BJ (cell line): ENCODE results near the gene PFKFB2. TPM values are rescaled to one million over a fixed set of nuclear protein-coding genes. Genes with fewer than 3 reads are reported as not detected.

ENCODE experiments used
- CTCF ChIA-PET: fragments of 350-600 bp; formaldehyde crosslinking; extraction: SDS; loops from one replicate; lab custom pipeline; 2021; ENCODE audit warnings: antibody characterized with exemption, inconsistent platforms; lab: Yijun Ruan, JAX
- POLR2A ChIA-PET: fragments of 300-600 bp; sonication (Branson Sonifier 250); formaldehyde crosslinking; extraction: SDS; loops from one replicate; lab custom pipeline; 2021; ENCODE audit warnings: antibody characterized with exemption; lab: Charles Lee
- DNase-seq: peaks from one replicate; pipeline ENCODE4 v3.0.0-alpha.2; 2011; ENCODE audit warnings: low read depth
- H3K27me3 ChIP-seq: 2 replicates; pipeline ENCODE4 v1.6.0; 2011; ENCODE audit warnings: low read length; ENCODE audit not compliant: control insufficient read depth, insufficient read depth
- H3K36me3 ChIP-seq: 2 replicates; pipeline ENCODE4 v1.5.1; 2011; ENCODE audit warnings: low read length; ENCODE audit not compliant: control insufficient read depth, insufficient read depth
- H3K4me3 ChIP-seq: 2 replicates; pipeline ENCODE4 v1.5.1; 2011; ENCODE audit warnings: low read depth, mild to moderate bottlenecking, control low read depth, low read length
- CTCF ChIP-seq: IDR thresholded peaks from 2 replicates; pipeline ENCODE4 v1.5.1; 2011; ENCODE audit warnings: low read depth, mild to moderate bottlenecking, control low read depth, inconsistent platforms, low read length, moderate library complexity; ENCODE audit not compliant: insufficient read depth
- polyA plus RNA-seq: library from polyadenylated mRNA; depleted of rRNA; stranded (reverse); fragments of >200 nt; gene quantifications from 2 replicates; pipeline ENCODE4 v1.2.3, GENCODE V29; 2011

PFKFB2 gene
- polyA plus RNA-seq, 1 experiment = 1.5 TPM

GRCh38 chr1:207084701-207085180, 31.7 kb downstream of the PFKFB2 start:
- Histone ChIP-seq H3K27me3 (no peaks in the 10 kb centered on the region; the same call in 1 of the 2 replicates), H3K4me3 (no peak overlapping the region), H3K36me3 (no peaks in the 10 kb centered on the region)
- DNase-seq = no peak
- CTCF ChIA-PET = interaction anchor here (0.7 to 3.0 kb wide), 12 partner anchors 9 to 417 kb away, joined by 3 to 14 read pairs (median 4); no protein-coding TSS in a partner anchor
- TF ChIP-seq CTCF = peak; percentile 58
- POLR2A ChIA-PET = no interaction called here

- Histone ChIP-seq H3K27me3 (no peaks in the 10 kb centered on the region; the same call in 1 of the 2 replicates), H3K36me3 (no peaks in the 10 kb centered on the region), H3K4me3 (no peak overlapping the region)
- ChIA-PET CTCF (interaction anchor here (0.7 to 3.0 kb wide), 3 partner anchors 15 to 319 kb away, joined by 3 to 14 read pairs (median 3); no protein-coding TSS in a partner anchor), POLR2A (no interaction called here)
- TF ChIP-seq CTCF = no peak
- DNase-seq = no peak
These were observed 32.8 kb downstream of the PFKFB2 start for GRCh38 chr1:207085887-207086286.

GRCh38 chr1:207088161-207088560, 35.1 kb downstream of the PFKFB2 start:
- no peaks in the 10 kb centered on the region for H3K27me3 ChIP-seq
- TF ChIP-seq CTCF = no peak
- ChIA-PET POLR2A (no interaction called here), CTCF (no interaction called here)
- no peak for DNase-seq
- no peaks in the 10 kb centered on the region for H3K36me3 ChIP-seq
- no peak overlapping the region for H3K4me3 ChIP-seq

GRCh38 chr1:207088701-207089626, 35.9 kb downstream of the PFKFB2 start, which contains the start of gene C4BPB:
TSS of gene C4BPB (plus strand) at chr1:207088860. CDS start at chr1:207089532, 672 bp downstream.
- ChIA-PET POLR2A (no interaction called here), CTCF (interaction anchor here (1.2 kb wide), 1 partner anchor 411 kb away, joined by 3 read pairs; no protein-coding TSS in a partner anchor)

More at GRCh38 chr1:207088701-207089626, 35.9 kb downstream of the PFKFB2 start, which contains the start of gene C4BPB:
- no peak for TF ChIP-seq CTCF
- H3K36me3 ChIP-seq = no peaks in the 10 kb centered on the region
- no peak for DNase-seq
- no peak within 1 kb of the TSS for H3K4me3 ChIP-seq
- no peaks in the 10 kb centered on the region for H3K27me3 ChIP-seq
